HEK293 (cell line): ENCODE data around the gene NRTN.

Experiments used
- ELK4 ChIP-seq: IDR thresholded peaks from 2 replicates; pipeline ENCODE4 v1.6.1; 2011; ENCODE audit warnings: mild to moderate bottlenecking, low read depth, low read length, borderline replicate concordance
- HOXC10 ChIP-seq: sonication (generic); formaldehyde crosslinking; IDR thresholded peaks from 2 replicates; pipeline ENCODE4 v1.8.1; 2023; ENCODE audit warnings: mild to moderate bottlenecking, missing genetic modification reagents
- INSM2 ChIP-seq: fragments of 450-650 bp; formaldehyde crosslinking; IDR thresholded peaks from 2 replicates; pipeline ENCODE4 v1.5.1; 2016; ENCODE audit warnings: missing biosample characterization, missing genetic modification characterization
- KLF10 ChIP-seq: fragments of 450-650 bp; IDR thresholded peaks from 2 replicates; pipeline ENCODE4 v1.5.1; 2018; ENCODE audit warnings: missing biosample characterization, mild to moderate bottlenecking, missing genetic modification characterization
- KLF16 ChIP-seq: fragments of 450-650 bp; formaldehyde crosslinking; IDR thresholded peaks from 2 replicates; pipeline ENCODE4 v1.5.1; 2017; ENCODE audit warnings: missing biosample characterization, missing genetic modification characterization
- MYNN ChIP-seq: fragments of 450-650 bp; formaldehyde crosslinking; IDR thresholded peaks from 2 replicates; pipeline ENCODE4 v1.5.1; 2016; ENCODE audit warnings: missing biosample characterization, missing genetic modification characterization, borderline replicate concordance
- PATZ1 ChIP-seq: fragments of 450-650 bp; formaldehyde crosslinking; IDR thresholded peaks from 2 replicates; pipeline ENCODE4 v1.5.1; 2016; ENCODE audit warnings: missing biosample characterization, missing genetic modification characterization
- SP2 ChIP-seq: fragments of 450-650 bp; formaldehyde crosslinking; IDR thresholded peaks from 2 replicates; pipeline ENCODE4 v1.5.1; 2016; ENCODE audit warnings: missing biosample characterization, missing genetic modification characterization
- TCF7L2 ChIP-seq: IDR thresholded peaks from 2 replicates; pipeline ENCODE4 v1.6.1; 2011; ENCODE audit warnings: low read depth, mild to moderate bottlenecking, inconsistent platforms, low read length, moderate library complexity, borderline replicate concordance
- ZBTB8A ChIP-seq: fragments of 450-650 bp; formaldehyde crosslinking; IDR thresholded peaks from 2 replicates; pipeline ENCODE4 v1.5.1; 2016; ENCODE audit warnings: missing biosample characterization, missing genetic modification characterization
- ZIC2 ChIP-seq: fragments of 450-650 bp; formaldehyde crosslinking; IDR thresholded peaks from 2 replicates; pipeline ENCODE4 v1.5.1; 2016; ENCODE audit warnings: missing biosample characterization, missing genetic modification characterization
- ZNF23 ChIP-seq: fragments of 450-650 bp; formaldehyde crosslinking; IDR thresholded peaks from 2 replicates; pipeline ENCODE4 v1.5.1; 2016; ENCODE audit warnings: missing biosample characterization, missing genetic modification characterization, borderline replicate concordance
- ZNF341 ChIP-seq: fragments of 450-650 bp; formaldehyde crosslinking; IDR thresholded peaks from 2 replicates; pipeline ENCODE4; 2016; ENCODE audit warnings: low read depth, missing biosample characterization, missing genetic modification characterization
- ZNF354C ChIP-seq: fragments of 450-650 bp; formaldehyde crosslinking; IDR thresholded peaks from 2 replicates; pipeline ENCODE4 v1.5.1; 2016; ENCODE audit warnings: missing biosample characterization, missing genetic modification characterization, low read depth, borderline replicate concordance
- ZNF366 ChIP-seq: fragments of 450-650 bp; formaldehyde crosslinking; conservative IDR thresholded peaks from 2 replicates; pipeline ENCODE4 v1.5.1; 2016; ENCODE audit warnings: missing biosample characterization, missing genetic modification characterization
- ZNF449 ChIP-seq: fragments of 450-650 bp; formaldehyde crosslinking; IDR thresholded peaks from 2 replicates; pipeline ENCODE4 v1.5.1; 2017; ENCODE audit warnings: missing biosample characterization, mild to moderate bottlenecking, missing genetic modification characterization, moderate library complexity
- ZNF501 ChIP-seq: fragments of 450-650 bp; formaldehyde crosslinking; IDR thresholded peaks from 2 replicates; pipeline ENCODE4 v1.5.1; 2016; ENCODE audit warnings: missing biosample characterization, missing genetic modification characterization
- ZNF510 ChIP-seq: fragments of 450-650 bp; formaldehyde crosslinking; IDR thresholded peaks from 2 replicates; pipeline ENCODE4 v1.5.1; 2018; ENCODE audit warnings: mild to moderate bottlenecking, missing genetic modification characterization, missing biosample characterization; ENCODE audit not compliant: insufficient replicate concordance
- ZNF514 ChIP-seq: fragments of 450-650 bp; formaldehyde crosslinking; IDR thresholded peaks from 2 replicates; pipeline ENCODE4 v1.5.1; 2016; ENCODE audit warnings: missing biosample characterization, missing genetic modification characterization
- ZNF518A ChIP-seq: fragments of 450-650 bp; formaldehyde crosslinking; conservative IDR thresholded peaks from 2 replicates; pipeline ENCODE4 v1.5.1; 2016; ENCODE audit warnings: low read depth, missing biosample characterization, missing genetic modification characterization
- ZNF529 ChIP-seq: fragments of 450-650 bp; formaldehyde crosslinking; IDR thresholded peaks from 2 replicates; pipeline ENCODE4 v1.5.1; 2017; ENCODE audit warnings: missing genetic modification characterization, missing biosample characterization; ENCODE audit not compliant: insufficient replicate concordance
- ZNF580 ChIP-seq: fragments of 450-650 bp; formaldehyde crosslinking; IDR thresholded peaks from 2 replicates; pipeline ENCODE4 v1.5.1; 2016; ENCODE audit warnings: missing biosample characterization, missing genetic modification characterization
- ZNF623 ChIP-seq: fragments of 450-650 bp; formaldehyde crosslinking; IDR thresholded peaks from 2 replicates; pipeline ENCODE4 v1.5.1; 2016; ENCODE audit warnings: missing biosample characterization, missing genetic modification characterization
- ZNF654 ChIP-seq: fragments of 450-650 bp; formaldehyde crosslinking; IDR thresholded peaks from 2 replicates; pipeline ENCODE4 v1.5.1; 2016; ENCODE audit warnings: low read depth, missing biosample characterization, missing genetic modification characterization
- ZNF660 ChIP-seq: fragments of 450-650 bp; IDR thresholded peaks from 2 replicates; pipeline ENCODE4 v1.5.1; 2018; ENCODE audit warnings: missing biosample characterization, mild to moderate bottlenecking, missing genetic modification characterization
- ZNF76 ChIP-seq: fragments of 450-650 bp; formaldehyde crosslinking; IDR thresholded peaks from 2 replicates; pipeline ENCODE4; 2016; ENCODE audit warnings: low read depth, missing biosample characterization, missing genetic modification characterization, borderline replicate concordance
- ZNF830 ChIP-seq: fragments of 450-650 bp; IDR thresholded peaks from 2 replicates; pipeline ENCODE4 v1.5.0; 2018; ENCODE audit warnings: missing biosample characterization, missing genetic modification characterization, low read depth, mild to moderate bottlenecking, moderate library complexity
- ZNF843 ChIP-seq: fragments of 450-650 bp; formaldehyde crosslinking; IDR thresholded peaks from 2 replicates; pipeline ENCODE4 v1.5.1; 2016; ENCODE audit warnings: missing biosample characterization, missing genetic modification characterization

Gene NRTN

GRCh38 chr19:5801796-5802619 lies 2.9 kb upstream of the NRTN start (continued):
- TF ChIP-seq ZNF518A (tag by site-specific recombination) (no peak), INSM2 (tag by site-specific recombination) (no peak), TCF7L2 (no peak), ZNF354C (tag by site-specific recombination) (no peak), ZBTB8A (no peak), HOXC10 (CRISPR knock-in tag) (no peak), ZNF510 (no peak), ZNF843 (tag by site-specific recombination) (no peak), ZNF501 (tag by site-specific recombination) (no peak), ELK4 (no peak), ZNF623 (tag by site-specific recombination) (no peak), ZNF366 (tag by site-specific recombination) (0 out of 2 replicates have a peak, but pooled peaks have one; percentile 15), ZNF341 (no peak), ZNF660 (no peak), ZNF514 (tag by site-specific recombination) (no peak), ZNF76 (tag by site-specific recombination) (no peak), KLF10 (tag by site-specific recombination) (no peak), ZNF654 (no peak), ZNF23 (tag by site-specific recombination) (no peak), SP2 (tag by site-specific recombination) (peak; percentile 29; the same call in 1 of the 2 replicates), ZNF830 (tag by site-specific recombination) (no peak), ZIC2 (tag by site-specific recombination) (peak; percentile 40; the same call in 1 of the 2 replicates), ZNF529 (tag by site-specific recombination) (no peak), MYNN (tag by site-specific recombination) (no peak), ZNF449 (tag by site-specific recombination) (no peak), PATZ1 (tag by site-specific recombination) (peak; percentile 77), KLF16 (tag by site-specific recombination) (no peak), ZNF580 (no peak)
